Neural cell (in vitro differentiated cells): ENCODE data around the gene FLT1. TPM values are rescaled to one million over a fixed set of nuclear protein-coding genes. Genes with fewer than 3 reads are reported as not detected.

ENCODE experiments used
- H2AFZ ChIP-seq: fragments of 200-600, 300-800 bp; sonication (generic), shearing (Covaris generic); 2 replicates; pipeline ENCODE4 v1.6.0; 2014; ENCODE audit warnings: low read depth, mild to moderate bottlenecking, antibody characterized with exemption, low read length, moderate library complexity
- H3F3A ChIP-seq: fragments of 200-600 bp; shearing (Covaris generic); 2 replicates; pipeline ENCODE4 v1.6.1; 2016; ENCODE audit warnings: mild to moderate bottlenecking, moderate library complexity, mixed read lengths, antibody characterized with exemption, low read length; ENCODE audit not compliant: insufficient read depth, poor library complexity, severe bottlenecking
- H3K27ac ChIP-seq: fragments of 200-600, 300-800 bp; sonication (generic), shearing (Covaris generic); 2 replicates; pipeline ENCODE4 v1.5.1; 2014; ENCODE audit warnings: mild to moderate bottlenecking, low read length, moderate library complexity
- H3K27me3 ChIP-seq: fragments of 300-800, 200-600 bp; sonication (generic), shearing (Covaris generic); 2 replicates; pipeline ENCODE4 v1.6.0; 2014; ENCODE audit warnings: mild to moderate bottlenecking, low read depth, low read length, moderate library complexity; ENCODE audit not compliant: insufficient read depth
- H3K36me3 ChIP-seq: fragments of 300-800, 200-600 bp; sonication (generic), shearing (Covaris generic); 2 replicates; pipeline ENCODE4 v1.5.1; 2014; ENCODE audit warnings: mild to moderate bottlenecking, antibody characterized with exemption, low read length, moderate library complexity; ENCODE audit not compliant: insufficient read depth
- H3K4me2 ChIP-seq: fragments of 300-800, 200-600 bp; sonication (generic), shearing (Covaris generic); 2 replicates; pipeline ENCODE4 v1.6.0; 2014; ENCODE audit warnings: mild to moderate bottlenecking, low read length
- H3K4me3 ChIP-seq: fragments of 300-800, 200-600 bp; sonication (generic), shearing (Covaris generic); 2 replicates; pipeline ENCODE4 v1.5.1; 2014; ENCODE audit warnings: mild to moderate bottlenecking, low read length, moderate library complexity
- H3K79me2 ChIP-seq: fragments of 200-600 bp; shearing (Covaris generic); replicated peaks from 2 replicates; pipeline ENCODE4 v1.6.0; 2014; ENCODE audit warnings: mild to moderate bottlenecking, low read length, moderate library complexity; ENCODE audit not compliant: insufficient read depth
- H3K9ac ChIP-seq: fragments of 300-800, 200-600 bp; sonication (generic), shearing (Covaris generic); 2 replicates; pipeline ENCODE4 v1.6.1; 2016; ENCODE audit warnings: mild to moderate bottlenecking, low read length, mixed read lengths
- H3K9me2 ChIP-seq: fragments of 200-600 bp; shearing (Covaris generic); 2 replicates; pipeline ENCODE4 v1.6.1; 2016; ENCODE audit warnings: mild to moderate bottlenecking, low read length, mixed read lengths; ENCODE audit not compliant: insufficient read depth
- H3K9me3 ChIP-seq: fragments of 200-600, 300-800 bp; sonication (generic), shearing (Covaris generic); 2 replicates; pipeline ENCODE4 v1.6.1; 2016; ENCODE audit warnings: mild to moderate bottlenecking, mixed run types, low read length, moderate library complexity, mixed read lengths
- H4K20me1 ChIP-seq: fragments of 200-600 bp; shearing (Covaris generic); 2 replicates; pipeline ENCODE4 v1.6.1; 2016; ENCODE audit warnings: mild to moderate bottlenecking, mixed run types; ENCODE audit not compliant: insufficient read depth
- CTCF ChIP-seq: fragments of 450-650 bp; IDR thresholded peaks from 2 replicates; pipeline ENCODE4 v1.5.1; 2014; ENCODE audit warnings: antibody characterized with exemption, mild to moderate bottlenecking, moderate library complexity; ENCODE audit not compliant: poor library complexity, severe bottlenecking
- EP300 ChIP-seq: fragments of 450-650 bp; conservative IDR thresholded peaks from 2 replicates; pipeline ENCODE4 v1.6.1; 2014; ENCODE audit warnings: antibody characterized with exemption, mild to moderate bottlenecking, moderate library complexity; ENCODE audit not compliant: poor library complexity, severe bottlenecking
- EZH2 ChIP-seq: fragments of 200-600, 300-800 bp; shearing (Covaris generic), sonication (generic); IDR thresholded peaks from 2 replicates; pipeline ENCODE4 v1.6.1; 2014; ENCODE audit warnings: antibody characterized with exemption, low read length, borderline replicate concordance, mild to moderate bottlenecking; ENCODE audit not compliant: insufficient read depth, poor library complexity, severe bottlenecking
- MXI1 ChIP-seq: fragments of 450-650 bp; conservative IDR thresholded peaks from 2 replicates; pipeline ENCODE4 v1.6.1; 2014; ENCODE audit warnings: antibody characterized with exemption, mild to moderate bottlenecking; ENCODE audit not compliant: poor library complexity, severe bottlenecking
- POLR2AphosphoS5 ChIP-seq: IDR thresholded peaks from 2 replicates; pipeline ENCODE4 v1.6.1; 2012
- RAD21 ChIP-seq: fragments of 450-650 bp; conservative IDR thresholded peaks from 2 replicates; pipeline ENCODE4 v1.6.1; 2014; ENCODE audit warnings: antibody characterized with exemption, mild to moderate bottlenecking, moderate library complexity
- REST ChIP-seq: IDR thresholded peaks from 2 replicates; pipeline ENCODE4 v1.6.1; 2012; ENCODE audit warnings: borderline replicate concordance
- SMC3 ChIP-seq: fragments of 450-650 bp; conservative IDR thresholded peaks from 2 replicates; pipeline ENCODE4 v1.6.1; 2014; ENCODE audit warnings: antibody characterized with exemption, mild to moderate bottlenecking, moderate library complexity; ENCODE audit not compliant: poor library complexity
- TAF1 ChIP-seq: IDR thresholded peaks from 2 replicates; pipeline ENCODE4 v1.6.1; 2012; ENCODE audit warnings: low read depth
- polyA plus RNA-seq: library from polyadenylated mRNA; depleted of rRNA; stranded (reverse); fragments of >200 nt; gene quantifications from 2 replicates; pipeline ENCODE4 v1.2.3, GENCODE V29; 2014

The FLT1 gene
- polyA plus RNA-seq, 1 donor from 2014 or later, result not detected

GRCh38 chr13:28314879-28315278 is 180.0 kb downstream of the FLT1 start:
- Histone ChIP-seq H3F3A (no peaks in the 10 kb centered on the region), H3K9me2 (no peaks in the 10 kb centered on the region), H3K79me2 (no peaks in the 10 kb centered on the region), H3K9ac (no peak overlapping the region), H3K27ac (no peak overlapping the region), H3K27me3 (no peaks in the 10 kb centered on the region), H2AFZ (no peak overlapping the region), H3K36me3 (no peaks in the 10 kb centered on the region), H4K20me1 (no peaks in the 10 kb centered on the region), H3K4me3 (no peak overlapping the region), H3K4me2 (no peak overlapping the region), H3K9me3 (no peaks in the 10 kb centered on the region)
- no peak for TF ChIP-seq RAD21
- no peak for TF ChIP-seq SMC3
- no peak for TF ChIP-seq MXI1
- TF ChIP-seq POLR2AphosphoS5, result no peak
- TF ChIP-seq CTCF, result no peak
- no peak for TF ChIP-seq EZH2
- no peak for TF ChIP-seq EP300
- TF ChIP-seq TAF1, result no peak
- no peak for TF ChIP-seq REST

GRCh38 chr13:28313579-28313978 is 181.3 kb downstream of the FLT1 start:
- no peaks in the 10 kb centered on the region for H3K9me2 ChIP-seq
- H3K27me3 ChIP-seq, result no peaks in the 10 kb centered on the region
- H3K36me3 ChIP-seq, result no peaks in the 10 kb centered on the region
- no peak overlapping the region for H2AFZ ChIP-seq
- H3F3A ChIP-seq, result no peaks in the 10 kb centered on the region
- TF ChIP-seq CTCF (no peak), RAD21 (no peak), EZH2 (no peak), REST (no peak), POLR2AphosphoS5 (no peak), TAF1 (no peak), EP300 (no peak), SMC3 (no peak), MXI1 (no peak)
- no peak overlapping the region for H3K4me3 ChIP-seq
- H3K4me2 ChIP-seq, result no peak overlapping the region
- H3K9ac ChIP-seq, result no peak overlapping the region
- H3K79me2 ChIP-seq, result no peaks in the 10 kb centered on the region
- no peaks in the 10 kb centered on the region for H4K20me1 ChIP-seq
- no peaks in the 10 kb centered on the region for H3K9me3 ChIP-seq
- no peak overlapping the region for H3K27ac ChIP-seq
